Choroid plexus epithelial cell (primary cell): Measurements from ENCODE around the gene TRIM44.

ENCODE experiments used
- DNase-seq: peaks from one replicate; pipeline ENCODE4 v3.0.0-alpha.2; 2010; ENCODE audit warnings: low read depth
- H3K4me3 ChIP-seq: 2 replicates; pipeline ENCODE4 v1.5.1; 2011; ENCODE audit warnings: low read depth, mild to moderate bottlenecking, control low read depth, low read length, moderate library complexity
- CTCF ChIP-seq: conservative IDR thresholded peaks from 2 replicates; pipeline ENCODE4 v1.5.1; 2011; ENCODE audit warnings: low read depth, mild to moderate bottlenecking, control low read depth, inconsistent platforms, low read length, moderate library complexity

Gene TRIM44

GRCh38 chr11:35814081-35814695 is 151.6 kb downstream of the TRIM44 start:
- no peak overlapping the region for H3K4me3 ChIP-seq
- TF ChIP-seq CTCF = no peak
- no peak for DNase-seq

DNA sequence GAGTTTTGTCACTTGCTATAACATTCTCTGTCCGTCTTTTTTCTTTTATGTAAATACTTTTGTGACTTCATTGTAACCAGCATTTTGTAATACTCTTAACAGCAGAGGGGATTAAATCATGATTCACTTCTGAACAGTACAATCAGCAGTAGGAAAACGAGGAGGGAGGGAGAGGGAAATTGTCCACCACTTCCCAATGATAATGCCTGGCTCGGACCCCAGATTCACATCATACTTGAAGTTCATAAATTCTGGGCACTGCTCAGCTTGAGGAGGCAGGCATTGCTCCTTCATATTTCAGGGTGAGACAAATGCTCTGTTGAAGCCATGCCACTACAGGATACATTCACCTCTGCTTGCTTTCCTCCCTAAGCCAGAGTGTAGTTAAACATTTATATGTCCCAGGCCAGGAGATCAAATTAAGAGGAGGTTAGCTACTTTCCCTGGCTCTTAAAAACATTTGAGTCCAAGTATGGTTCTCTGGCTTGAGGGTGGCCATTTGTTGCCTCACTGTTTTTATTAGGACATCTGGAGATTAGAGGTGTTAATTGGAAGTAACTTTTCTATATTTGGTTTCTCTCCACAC is 152.2 kb downstream of the TRIM44 start:
- no peak for TF ChIP-seq CTCF
- no peak overlapping the region for H3K4me3 ChIP-seq
- no peak for DNase-seq

- TF ChIP-seq CTCF = no peak
- H3K4me3 ChIP-seq = no peak overlapping the region
- peak; percentile 24 for DNase-seq
Measured at GRCh38 chr11:35815556-35816315, 153.2 kb downstream of the TRIM44 start.

- no peak for TF ChIP-seq CTCF
- no peak for DNase-seq
- no peak overlapping the region for H3K4me3 ChIP-seq
Measured at GRCh38 chr11:35820614-35821013, 158.0 kb downstream of the TRIM44 start.

DNA sequence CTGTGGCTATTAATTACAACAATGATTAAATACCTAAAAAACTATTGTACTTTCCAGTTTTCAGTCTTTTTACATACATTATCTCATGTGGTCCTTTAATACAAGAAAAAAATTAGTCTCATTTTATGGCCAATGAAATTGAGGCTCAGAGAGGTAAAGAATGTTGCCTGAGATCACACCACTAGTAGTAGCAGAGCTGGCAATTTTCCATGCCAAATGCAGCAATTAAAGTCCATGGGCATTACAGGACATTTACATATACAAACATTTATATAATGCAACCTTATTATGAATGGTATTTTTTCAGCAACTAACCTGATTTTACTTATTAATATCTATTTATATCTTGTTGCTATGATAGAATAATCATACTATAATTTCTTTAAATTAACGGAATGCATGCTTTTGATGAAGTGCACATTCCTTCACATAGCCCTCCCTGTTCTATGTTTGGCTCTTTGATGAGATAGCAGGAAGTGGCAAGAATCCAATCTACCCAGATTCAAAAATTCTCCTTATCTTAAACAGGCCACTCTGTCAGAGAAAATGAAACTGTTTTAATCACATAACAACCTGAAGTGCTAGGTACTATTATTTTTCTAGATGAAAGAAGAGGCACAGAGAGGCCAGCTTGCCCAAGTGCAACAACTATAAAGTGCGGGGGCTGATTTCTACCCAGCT is 160.4 kb downstream of the TRIM44 start:
- peak; percentile 41 for DNase-seq
- no peak for TF ChIP-seq CTCF
- no peak overlapping the region for H3K4me3 ChIP-seq

DNA sequence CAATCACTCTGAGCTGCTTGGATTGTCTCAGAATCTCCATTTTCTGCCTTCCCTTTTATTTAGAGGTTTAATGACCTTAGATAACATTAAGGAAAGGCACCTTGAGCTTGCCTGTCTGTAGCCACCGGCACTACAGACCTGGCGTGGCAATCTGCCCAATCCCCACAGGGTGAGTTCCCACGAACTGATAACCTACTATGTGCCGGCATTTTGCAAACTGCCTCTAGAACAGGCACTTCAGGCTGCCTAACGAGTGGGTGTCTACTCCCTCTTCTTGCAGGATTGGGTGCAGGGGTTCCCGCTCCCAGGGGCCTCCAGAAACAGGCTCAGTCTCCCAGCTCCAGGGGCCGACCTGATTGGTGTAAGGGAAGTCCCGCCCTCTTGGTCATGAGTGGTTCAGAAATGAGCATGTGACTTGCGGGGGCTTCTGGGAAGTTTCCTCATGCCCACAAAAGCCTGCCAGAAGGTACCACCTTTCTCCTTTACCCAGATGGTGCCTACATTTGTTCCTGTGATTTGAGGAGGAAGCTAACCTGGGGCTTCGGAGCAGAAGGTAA is 161.2 kb downstream of the TRIM44 start:
- no peak for TF ChIP-seq CTCF
- no peak overlapping the region for H3K4me3 ChIP-seq
- no peak for DNase-seq
